CD14-positive monocyte (primary cell): Measurements from ENCODE around the gene FXR1. TPM values are rescaled to one million over a fixed set of nuclear protein-coding genes. Genes with fewer than 3 reads are reported as not detected.

Experiments used
- DNase-seq, 3 donors: peaks; one replicate each; pipeline ENCODE4 v3.0.0-alpha.2; 2011 to 2022
- H2AFZ ChIP-seq: 2 replicates; pipeline ENCODE4 v1.6.0; 2012; ENCODE audit warnings: mild to moderate bottlenecking, low read depth, low read length, inconsistent platforms; ENCODE audit not compliant: insufficient read depth, poor library complexity, severe bottlenecking
- H3K27ac ChIP-seq, 2 donors: 1 replicate in 1 of 2; 2 replicates in 1 of 2; pipeline ENCODE4 v1.5.1; 2012 to 2013; ENCODE audit warnings: low read length in 2 of 2, control low read depth in 1 of 2, inconsistent platforms in 1 of 2, low read depth in 1 of 2, mild to moderate bottlenecking in 1 of 2
- H3K27me3 ChIP-seq, 2 donors: one replicate each; pipeline versions ENCODE4 v1.6.0 to v1.6.1; 2011 to 2013; ENCODE audit warnings: low read length in 2 of 2; ENCODE audit not compliant: control insufficient read depth in 2 of 2, insufficient read depth in 2 of 2
- H3K36me3 ChIP-seq, 2 donors: replicated peaks in 1 of 2; 1 replicate in 1 of 2; 2 replicates in 1 of 2; pipeline versions ENCODE4 v1.5.1 to v1.6.1; 2012 to 2013; ENCODE audit warnings: low read length in 2 of 2, control low read depth in 1 of 2, inconsistent platforms in 1 of 2, mild to moderate bottlenecking in 1 of 2; ENCODE audit not compliant: insufficient read depth in 2 of 2, control insufficient read depth in 1 of 2
- H3K4me1 ChIP-seq, 2 donors: 1 replicate in 1 of 2; 2 replicates in 1 of 2; pipeline versions ENCODE4 v1.5.1 to v1.6.1; 2012 to 2013; ENCODE audit warnings: low read length in 2 of 2, control low read depth in 1 of 2, inconsistent platforms in 1 of 2, mild to moderate bottlenecking in 1 of 2, moderate library complexity in 1 of 2; ENCODE audit not compliant: insufficient read depth in 2 of 2, control insufficient read depth in 1 of 2
- H3K4me2 ChIP-seq: replicated peaks from 2 replicates; pipeline ENCODE3; 2012; ENCODE audit warnings: low read length, moderate library complexity, mild to moderate bottlenecking; ENCODE audit not compliant: poor library complexity, severe bottlenecking; ENCODE audit errors: extremely low read depth
- H3K4me3 ChIP-seq, 3 experiments: fragments of 200-600 bp in 1 of 3; sonication (generic) in 1 of 3; replicated peaks in 1 of 3; 1 replicate in 2 of 3; 2 replicates in 1 of 3; pipeline ENCODE4 v1.5.1; 2011 to 2013; ENCODE audit warnings: low read length in 3 of 3, mild to moderate bottlenecking in 3 of 3, control low read depth in 2 of 3, low read depth in 2 of 3, inconsistent platforms in 1 of 3, moderate library complexity in 1 of 3
- H3K79me2 ChIP-seq: 2 replicates; pipeline ENCODE4 v1.6.0; 2012; ENCODE audit warnings: mild to moderate bottlenecking, control low read depth, inconsistent platforms, low read length, moderate library complexity; ENCODE audit not compliant: insufficient read depth
- H3K9ac ChIP-seq: 2 replicates; pipeline ENCODE4 v1.6.0; 2017; ENCODE audit warnings: low read length, mild to moderate bottlenecking; ENCODE audit not compliant: insufficient read depth, poor library complexity, severe bottlenecking
- H3K9me3 ChIP-seq, 2 donors: replicated peaks in 1 of 2; 1 replicate in 1 of 2; 2 replicates in 1 of 2; pipeline versions ENCODE4 v1.5.1 to v1.6.1; 2012 to 2013; ENCODE audit warnings: low read length in 2 of 2, control low read depth in 1 of 2; ENCODE audit not compliant: control insufficient read depth in 1 of 2, insufficient read depth in 1 of 2
- H4K20me1 ChIP-seq: 2 replicates; pipeline ENCODE4 v1.6.0; 2012; ENCODE audit warnings: mild to moderate bottlenecking, low read length, control low read depth, moderate library complexity; ENCODE audit not compliant: insufficient read depth
- H3K27ac Mint-ChIP-seq, 7 donors: one replicate each; pipeline ENCODE4 v1.8.0; 2020; ENCODE audit warnings: mild to moderate bottlenecking in 7 of 7, mixed read lengths in 7 of 7, moderate library complexity in 6 of 7, inconsistent platforms in 2 of 7
- H3K27me3 Mint-ChIP-seq, 3 donors: one replicate each; pipeline ENCODE4 v1.8.0; 2021 to 2022; ENCODE audit warnings: low read depth in 3 of 3, mild to moderate bottlenecking in 3 of 3, mixed read lengths in 3 of 3, moderate library complexity in 3 of 3, inconsistent platforms in 1 of 3
- H3K36me3 Mint-ChIP-seq, 2 donors: one replicate each; pipeline ENCODE4 v1.8.0; 2020; ENCODE audit warnings: mixed read lengths in 2 of 2, inconsistent platforms in 1 of 2, mild to moderate bottlenecking in 1 of 2
- H3K4me1 Mint-ChIP-seq: one replicate; pipeline ENCODE4 v1.8.0; 2020; ENCODE audit warnings: mild to moderate bottlenecking, mixed read lengths
- H3K4me3 Mint-ChIP-seq, 2 donors: one replicate each; pipeline ENCODE4 v1.8.0; 2020; ENCODE audit warnings: mild to moderate bottlenecking in 2 of 2, mixed read lengths in 2 of 2, moderate library complexity in 1 of 2
- H3K9me3 Mint-ChIP-seq, 7 donors: one replicate each; pipeline ENCODE4 v1.8.0; 2020 to 2022; ENCODE audit warnings: mixed read lengths in 7 of 7, mild to moderate bottlenecking in 6 of 7, moderate library complexity in 6 of 7, inconsistent platforms in 2 of 7
- WGBS: methylation state at CpG from one replicate; pipeline ENCODE4 v1.1.5; 2013; ENCODE audit warnings: missing lambda C conversion rate; ENCODE audit not compliant: insufficient coverage; 5-methylcytosine and 5-hydroxymethylcytosine counted together
- intact Hi-C, 2 donors: fragments of 100-400 bp; cut with micrococcal nuclease; formaldehyde crosslinking; loops; one replicate each; pipeline versions ENCODE4 v1.15.0 to v1.15.1; 2023
- polyA plus RNA-seq, 3 donors: library from polyadenylated mRNA; depleted of rRNA in 1 of 3; unstranded in 2 of 3; stranded (reverse) in 1 of 3; fragments of 300-500 nt in 2 of 3; fragments of >200 nt in 1 of 3; fragmentation: Illumina TruSeq in 2 of 3; gene quantifications; 1 replicate in 2 of 3; 2 replicates in 1 of 3; pipeline ENCODE4 v1.2.3, GENCODE V29; 2012 to 2021
- TF ChIP-seq, protein P1 (sequence below): fragments of 200-600 bp; IDR thresholded peaks from one replicate; pipeline ENCODE4 v1.8.0; 2022; ENCODE audit warnings: antibody characterized with exemption, mild to moderate bottlenecking

Gene FXR1
- polyA plus RNA-seq, 3 donors: 22.4 to 58.6 (median 32.3) TPM

- Histone ChIP-seq H3K79me2 (peaks cover 32% of the 10 kb centered on the region), H3K9me3 (no peaks in the 10 kb centered on the region), H3K27me3 (no peaks in the 10 kb centered on the region), H3K4me2 (no peak overlapping the region), H2AFZ (no peak overlapping the region), H3K4me1 (peaks cover 0 to 3% of the 10 kb centered on the region in 2 donors), H3K27ac (no peak overlapping the region), H3K36me3 (peaks cover 70 to 97% of the 10 kb centered on the region in 2 donors), H3K9ac (no peak overlapping the region), H3K4me3 (no peak overlapping the region), H4K20me1 (peaks cover 22% of the 10 kb centered on the region)
- Mint-ChIP-seq H3K27me3 (no peaks in the 10 kb centered on the region), H3K4me1 (peaks cover 3% of the 10 kb centered on the region), H3K27ac (no peak overlapping the region), H3K9me3 (no peaks in the 10 kb centered on the region), H3K4me3 (no peak overlapping the region), H3K36me3 (peaks cover 64 to 81% of the 10 kb centered on the region in 2 donors)
- intact Hi-C loops: no loop called here
- DNase-seq: peak in 1 of 3 donors; percentile 3
- no CpG with 5 or more reads among the region's 4 CpGs for WGBS
- TF ChIP-seq, protein P1, sequence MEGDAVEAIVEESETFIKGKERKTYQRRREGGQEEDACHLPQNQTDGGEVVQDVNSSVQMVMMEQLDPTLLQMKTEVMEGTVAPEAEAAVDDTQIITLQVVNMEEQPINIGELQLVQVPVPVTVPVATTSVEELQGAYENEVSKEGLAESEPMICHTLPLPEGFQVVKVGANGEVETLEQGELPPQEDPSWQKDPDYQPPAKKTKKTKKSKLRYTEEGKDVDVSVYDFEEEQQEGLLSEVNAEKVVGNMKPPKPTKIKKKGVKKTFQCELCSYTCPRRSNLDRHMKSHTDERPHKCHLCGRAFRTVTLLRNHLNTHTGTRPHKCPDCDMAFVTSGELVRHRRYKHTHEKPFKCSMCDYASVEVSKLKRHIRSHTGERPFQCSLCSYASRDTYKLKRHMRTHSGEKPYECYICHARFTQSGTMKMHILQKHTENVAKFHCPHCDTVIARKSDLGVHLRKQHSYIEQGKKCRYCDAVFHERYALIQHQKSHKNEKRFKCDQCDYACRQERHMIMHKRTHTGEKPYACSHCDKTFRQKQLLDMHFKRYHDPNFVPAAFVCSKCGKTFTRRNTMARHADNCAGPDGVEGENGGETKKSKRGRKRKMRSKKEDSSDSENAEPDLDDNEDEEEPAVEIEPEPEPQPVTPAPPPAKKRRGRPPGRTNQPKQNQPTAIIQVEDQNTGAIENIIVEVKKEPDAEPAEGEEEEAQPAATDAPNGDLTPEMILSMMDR: no peak
Measured at GRCh38 chr3:180947761-180948390, 35.4 kb downstream of the FXR1 start.

GRCh38 chr3:180959691-180960090 is 47.2 kb downstream of the FXR1 start:
- no peak for DNase-seq
- peaks cover 86 to 97% of the 10 kb centered on the region in 2 donors for H3K36me3 ChIP-seq
- H3K4me1 ChIP-seq: no peaks in the 10 kb centered on the region
- H3K4me2 ChIP-seq: no peak overlapping the region
- Mint-ChIP-seq H3K36me3 (peaks cover 68 to 84% of the 10 kb centered on the region in 2 donors), H3K9me3 (no peaks in the 10 kb centered on the region), H3K27ac (no peak overlapping the region), H3K27me3 (peaks cover 0 to 2% (median 0%) of the 10 kb centered on the region in 3 donors), H3K4me1 (no peaks in the 10 kb centered on the region), H3K4me3 (no peak overlapping the region)
- no peaks in the 10 kb centered on the region for H3K27me3 ChIP-seq
- intact Hi-C loops: no loop called here
- TF ChIP-seq, protein P1: no peak
- no peaks in the 10 kb centered on the region for H4K20me1 ChIP-seq
- no peak overlapping the region for H3K4me3 ChIP-seq
- no peaks in the 10 kb centered on the region for H3K9me3 ChIP-seq
- no CpG with 5 or more reads among the region's 1 CpG for WGBS
- H3K79me2 ChIP-seq: no peaks in the 10 kb centered on the region
- H3K27ac ChIP-seq: no peak overlapping the region
- H3K9ac ChIP-seq: no peak overlapping the region
- H2AFZ ChIP-seq: no peak overlapping the region
